HG03439 (cell line): Measurements from ENCODE around the gene RPS13.
"Not testable (repeated sequence)": the region's sequence is repeated elsewhere in the genome, so short reads cannot be mapped to it uniquely, and the experiment has no call there.

Source experiments
- ATAC-seq: cut with Tn5 transposase; IDR thresholded peaks from one replicate; pipeline ENCODE4 v1.9.1; 2021; ENCODE audit warnings: mild to moderate bottlenecking, moderate library complexity; ENCODE audit not compliant: unreplicated experiment

The RPS13 gene

GRCh38 chr11:17077520-17078401 lies at the start of gene RPS13:
Gene RPS13 (minus strand): TSS chr11:17077667. CDS start chr11:17077641, 26 bp downstream.
- ATAC-seq: peak; percentile 98

GRCh38 chr11:17121981-17122380 lies 44.5 kb upstream of the RPS13 start:
- ATAC-seq: no peak

- ATAC-seq: no peak
Measured at GRCh38 chr11:17117262-17117661, 39.8 kb upstream of the RPS13 start.

- ATAC-seq: no peak
Measured at GRCh38 chr11:17116117-17116516, 38.6 kb upstream of the RPS13 start.

GRCh38 chr11:17107745-17108144 lies 30.3 kb upstream of the RPS13 start:
- ATAC-seq: not testable (repeated sequence)

GRCh38 chr11:17105404-17106040 lies 28.1 kb upstream of the RPS13 start:
- not testable (repeated sequence) for ATAC-seq

GRCh38 chr11:17102462-17102861 lies 25.0 kb upstream of the RPS13 start:
- no peak for ATAC-seq

- no peak for ATAC-seq
Measured at GRCh38 chr11:17098658-17099057, 21.2 kb upstream of the RPS13 start.

- ATAC-seq: no peak
Measured at GRCh38 chr11:17098038-17098437, 20.6 kb upstream of the RPS13 start.

GRCh38 chr11:17085976-17086375 lies 8.5 kb upstream of the RPS13 start:
- not testable (repeated sequence) for ATAC-seq

GRCh38 chr11:17077240-17077519 lies 287 bp downstream of the RPS13 start:
- peak; percentile 13 for ATAC-seq

- ATAC-seq: no peak
Measured at GRCh38 chr11:17076517-17077239, 789 bp downstream of the RPS13 start.

- no peak for ATAC-seq
Measured at GRCh38 chr11:17075506-17075905, 2.0 kb downstream of the RPS13 start.

- no peak for ATAC-seq
Measured at GRCh38 chr11:17073370-17074027, 4.0 kb downstream of the RPS13 start.

- no peak for ATAC-seq
Measured at GRCh38 chr11:17067417-17067816, 10.1 kb downstream of the RPS13 start.

- no peak for ATAC-seq
Measured at GRCh38 chr11:17066691-17067090, 10.8 kb downstream of the RPS13 start.

- no peak for ATAC-seq
Measured at GRCh38 chr11:17063171-17064002, 14.1 kb downstream of the RPS13 start.

GRCh38 chr11:17051146-17051545 lies 26.3 kb downstream of the RPS13 start:
- not testable (repeated sequence) for ATAC-seq

- ATAC-seq: not testable (repeated sequence)
Measured at GRCh38 chr11:17048491-17048890, 29.0 kb downstream of the RPS13 start.

GRCh38 chr11:17046690-17047089 lies 30.8 kb downstream of the RPS13 start:
- ATAC-seq: no peak
